Stimulated activated CD4-positive, alpha-beta T cell treated with anti-CD3 and anti-CD28 coated beads, TNF-alpha, amount 100 ng/mL, for 48 hours (primary cell): ENCODE data around the gene MAB21L4.

Source experiments
- DNase-seq, 3 donors: peaks; one replicate each; pipeline ENCODE4 v3.0.0-alpha.2; 2020; ENCODE audit warnings: low read depth in 3 of 3

Gene MAB21L4

GRCh38 chr2:240877460-240878340 lies 18.3 kb downstream of the MAB21L4 start:
- no peak for DNase-seq

GRCh38 chr2:240876475-240877251 lies 19.3 kb downstream of the MAB21L4 start:
- DNase-seq = no peak

- no peak for DNase-seq
Measured at GRCh38 chr2:240876035-240876474, 19.9 kb downstream of the MAB21L4 start.

- no peak for DNase-seq
Measured at GRCh38 chr2:240875228-240876034, 20.5 kb downstream of the MAB21L4 start.

- no peak for DNase-seq
Measured at GRCh38 chr2:240874715-240875227, 21.2 kb downstream of the MAB21L4 start.

- no peak for DNase-seq
Measured at GRCh38 chr2:240873805-240874714, 21.9 kb downstream of the MAB21L4 start.

GRCh38 chr2:240873098-240873788 lies 22.7 kb downstream of the MAB21L4 start:
- no peak for DNase-seq

GRCh38 chr2:240872317-240873097 lies 23.4 kb downstream of the MAB21L4 start:
- no peak for DNase-seq

GRCh38 chr2:240871071-240871958 lies 24.6 kb downstream of the MAB21L4 start:
- DNase-seq = no peak

GRCh38 chr2:240869956-240870875 lies 25.7 kb downstream of the MAB21L4 start:
- DNase-seq = no peak

- no peak for DNase-seq
Measured at GRCh38 chr2:240869109-240869955, 26.6 kb downstream of the MAB21L4 start.

- DNase-seq = no peak
Measured at GRCh38 chr2:240868286-240869108, 27.5 kb downstream of the MAB21L4 start, which contains the start of gene AGXT. AGXT (plus strand) TSS chr2:240868824; CDS start chr2:240868866, 42 bp downstream.

GRCh38 chr2:240865391-240865790 lies 30.6 kb downstream of the MAB21L4 start:
- DNase-seq = no peak

GRCh38 chr2:240864475-240864874 lies 31.5 kb downstream of the MAB21L4 start:
- no peak for DNase-seq

GRCh38 chr2:240861547-240861946 lies 34.4 kb downstream of the MAB21L4 start:
- no peak for DNase-seq
